Measurements from ENCODE around the gene OXCT1.
"Not testable (repeated sequence)": the region's sequence is repeated elsewhere in the genome, so short reads cannot be mapped to it uniquely, and the experiment has no call there.

The OXCT1 gene

GRCh38 chr5:41821051-41821450, 49.2 kb downstream of the OXCT1 start:
- DNase-seq, result no peak

DNA sequence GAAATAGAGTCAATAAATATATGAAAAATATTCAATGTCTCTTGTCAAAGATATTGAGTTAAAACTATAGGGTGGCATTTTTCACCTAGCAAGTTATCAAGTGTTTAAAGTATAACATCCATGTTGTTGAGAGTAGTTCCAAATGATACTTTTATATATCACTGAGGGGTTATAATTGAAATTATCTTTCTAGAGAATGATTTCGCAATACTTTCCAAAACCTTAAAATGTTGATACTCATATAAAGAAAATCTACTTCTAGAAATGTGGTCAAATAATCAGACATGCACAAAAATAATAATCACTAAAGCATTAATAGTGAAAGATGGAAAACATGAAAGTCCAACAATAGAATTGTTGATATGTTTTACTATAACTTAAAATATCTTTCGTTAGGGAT, 50.1 kb downstream of the OXCT1 start:
- DNase-seq, result no peak

- DNase-seq, result no peak
Measured at GRCh38 chr5:41817625-41818301, 52.5 kb downstream of the OXCT1 start.

- DNase-seq, result no peak
Measured at GRCh38 chr5:41815663-41816229, 54.5 kb downstream of the OXCT1 start.

- DNase-seq, result no peak
Measured at GRCh38 chr5:41815261-41815660, 55.0 kb downstream of the OXCT1 start.

DNA sequence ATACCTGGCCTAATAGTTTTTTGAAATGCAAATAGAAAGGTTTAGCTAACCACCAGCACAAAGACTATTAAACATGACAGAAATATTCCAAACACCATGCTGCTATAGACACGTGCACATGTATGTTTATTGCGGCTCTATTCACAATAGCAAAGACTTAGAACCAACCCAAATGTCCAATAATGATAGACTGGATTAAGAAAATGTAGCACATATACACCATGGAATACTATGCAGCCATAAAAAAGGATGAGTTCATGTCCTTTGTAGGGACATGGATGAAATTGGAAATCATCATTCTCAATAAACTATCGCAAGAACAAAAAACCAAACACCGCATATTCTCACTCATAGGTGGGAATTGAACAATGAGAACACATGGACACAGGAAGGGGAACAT, 55.9 kb downstream of the OXCT1 start:
- not testable (repeated sequence) for DNase-seq

DNA sequence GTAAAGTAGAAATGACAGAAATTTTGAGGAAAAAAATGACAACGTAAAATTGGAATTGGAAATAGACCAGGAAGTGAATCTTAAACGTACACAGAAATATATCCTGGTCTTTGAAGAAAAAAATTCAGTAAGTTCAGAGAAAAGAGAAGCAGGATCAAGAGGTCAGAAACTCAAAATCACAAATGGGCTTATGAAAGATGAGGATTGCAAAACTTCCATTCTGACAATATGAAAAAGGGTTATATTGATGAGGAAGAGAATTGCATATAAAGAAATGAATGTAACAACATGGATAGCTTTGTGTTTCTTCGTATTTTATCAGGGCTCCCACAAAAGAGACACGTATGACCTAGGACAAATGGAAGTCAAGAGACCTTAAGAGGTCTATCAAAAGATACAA, 58.1 kb downstream of the OXCT1 start:
- DNase-seq, result no peak

DNA sequence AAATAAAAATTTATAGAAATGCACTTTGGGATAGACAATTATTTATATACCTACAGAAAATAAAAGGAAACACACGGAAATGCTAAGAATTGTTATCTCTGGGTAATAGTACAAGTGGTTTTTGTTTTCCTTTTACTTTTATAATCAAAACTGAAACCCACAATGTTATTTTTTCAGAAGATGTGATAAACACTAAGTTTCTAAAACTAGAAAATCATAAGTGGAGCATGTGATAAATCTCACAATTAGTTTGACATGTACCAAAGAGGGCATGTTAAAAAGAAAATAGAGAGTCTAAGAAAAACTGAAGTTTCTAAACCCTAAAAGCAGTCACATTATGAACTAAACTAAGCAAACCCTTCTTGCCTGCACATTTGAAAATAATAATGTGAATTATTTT, 61.1 kb downstream of the OXCT1 start:
- DNase-seq, result no peak

- no peak for DNase-seq
Measured at GRCh38 chr5:41808294-41808693, 61.9 kb downstream of the OXCT1 start.

DNA sequence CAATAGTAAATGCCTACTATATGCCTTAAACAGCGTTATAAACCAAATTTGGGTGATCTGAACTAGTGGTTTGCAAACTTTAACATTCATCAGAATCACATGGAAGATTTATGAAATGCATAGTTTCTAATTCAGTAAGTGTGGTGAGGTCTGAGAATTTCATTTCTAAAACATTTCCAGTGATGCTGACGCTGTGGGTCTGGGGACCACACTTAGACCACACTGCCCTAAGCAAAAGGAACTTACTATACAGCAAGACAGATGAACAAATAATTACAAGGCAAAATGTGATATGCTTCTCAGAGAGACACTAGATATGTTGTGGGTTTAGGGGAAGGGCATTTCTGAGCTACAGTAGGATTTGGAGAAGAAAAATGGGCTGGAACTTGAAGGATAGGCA, 72.6 kb downstream of the OXCT1 start:
- DNase-seq, result no peak

DNA sequence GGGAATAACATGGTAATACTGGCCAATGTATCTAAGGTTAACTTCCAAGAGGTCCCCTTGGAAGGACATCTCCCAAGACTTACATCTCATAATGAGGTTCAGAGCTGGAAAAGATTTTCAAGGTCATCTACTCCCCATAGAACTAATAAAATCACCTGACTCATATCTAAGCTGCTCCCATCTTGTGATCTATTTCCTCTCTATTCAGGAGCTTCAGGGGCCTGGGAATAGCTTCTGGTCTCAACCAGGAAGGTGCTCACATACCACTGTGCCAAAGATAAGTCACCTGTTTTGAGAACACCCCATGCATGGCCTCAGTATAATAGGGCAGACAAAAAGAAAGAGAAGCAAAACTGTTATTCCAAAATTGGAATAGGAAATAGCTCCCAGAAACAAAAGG, 74.2 kb downstream of the OXCT1 start:
- DNase-seq, result no peak

DNA sequence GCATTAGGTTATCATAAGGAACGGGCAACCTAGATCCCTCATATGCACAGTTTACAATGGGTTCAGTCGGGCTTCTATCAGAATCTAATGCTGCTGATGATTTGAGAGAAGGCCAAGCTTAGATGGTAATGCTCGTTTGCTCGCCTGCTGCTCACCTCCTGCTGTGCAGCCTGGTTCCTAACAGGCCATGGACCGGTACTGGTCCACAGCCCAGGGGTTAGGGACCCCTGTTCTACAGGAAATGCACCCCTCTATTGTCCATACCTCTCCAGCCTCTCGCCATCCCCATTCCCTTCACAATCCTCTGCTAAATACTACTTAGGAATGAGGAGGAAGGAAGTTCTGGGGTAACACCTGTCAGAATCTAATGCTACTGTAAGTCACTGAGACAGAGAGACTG, 75.1 kb downstream of the OXCT1 start:
- no peak for DNase-seq

GRCh38 chr5:41794471-41794870, 75.8 kb downstream of the OXCT1 start:
- no peak for DNase-seq

GRCh38 chr5:41793141-41793770, 77.0 kb downstream of the OXCT1 start:
- DNase-seq, result no peak

DNA sequence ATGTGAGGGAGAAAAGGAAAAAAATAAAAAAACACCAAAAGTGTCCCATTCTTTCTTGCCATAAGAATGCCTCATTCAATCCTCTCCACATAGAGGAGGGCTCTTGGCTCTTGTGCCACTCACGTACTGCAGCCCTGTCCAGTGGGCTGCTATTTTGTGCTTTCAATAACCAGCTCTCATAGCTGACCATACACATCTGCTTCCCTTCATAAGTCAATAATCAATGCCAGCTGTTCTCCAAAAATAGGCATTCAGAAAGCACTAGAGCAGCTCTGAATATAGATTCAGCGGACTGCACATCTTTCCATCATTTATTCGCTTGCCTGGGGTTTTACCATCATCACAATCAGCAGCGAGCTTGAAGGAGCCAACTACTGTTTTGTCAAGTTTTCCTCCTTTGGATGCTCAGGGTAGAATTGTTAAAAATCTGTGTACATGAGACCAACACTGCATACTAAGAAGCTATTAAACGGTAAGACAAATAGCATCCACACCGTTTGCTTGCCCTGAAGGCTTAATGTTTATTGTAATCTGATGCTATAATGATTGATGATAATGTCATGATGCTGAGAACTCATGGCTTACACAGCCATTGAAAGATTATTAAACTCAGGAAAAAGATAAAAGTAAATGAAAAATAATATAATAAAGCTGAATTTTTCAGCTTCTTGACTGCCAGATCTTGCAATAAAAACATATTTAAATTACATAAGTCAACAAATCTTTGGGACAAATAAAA, 80.0 kb downstream of the OXCT1 start:
- no peak for DNase-seq

DNA sequence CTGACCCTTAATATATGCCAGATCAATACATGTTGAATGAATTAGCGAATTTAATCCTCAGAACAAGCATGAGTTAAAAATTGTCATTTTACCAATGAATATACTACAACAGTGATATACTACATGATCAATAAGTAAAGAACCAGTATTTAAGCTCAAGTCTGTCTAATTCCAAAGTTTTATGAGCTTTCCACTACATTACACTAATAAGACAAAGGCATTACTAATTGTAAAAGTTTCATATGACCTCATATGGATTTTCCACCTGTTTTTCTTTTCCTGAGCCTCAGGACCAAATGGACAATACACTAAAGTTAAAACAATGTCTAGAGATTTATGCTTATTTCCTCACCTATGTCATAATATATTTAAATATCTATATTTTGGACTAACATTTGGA, 80.8 kb downstream of the OXCT1 start:
- DNase-seq, result no peak

DNA sequence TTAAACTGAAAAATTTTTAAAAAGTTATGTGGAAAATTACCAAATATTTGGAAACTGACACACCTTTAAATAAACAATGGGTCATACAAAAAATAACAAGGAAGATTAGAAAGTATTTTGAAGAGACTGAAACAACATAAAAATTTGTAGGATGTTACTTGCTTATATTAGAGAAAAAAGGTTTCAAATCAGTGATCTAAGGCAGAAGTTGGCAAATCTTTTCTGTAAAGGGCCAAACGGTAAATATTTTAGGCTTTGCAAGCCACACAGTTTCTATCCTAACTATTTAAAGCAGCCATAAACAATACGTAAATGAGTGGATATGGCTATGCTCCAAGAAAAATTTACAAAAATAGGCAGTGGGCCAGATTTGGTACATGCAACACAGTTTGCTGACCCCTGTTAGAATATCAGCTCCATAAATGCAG, 81.3 kb downstream of the OXCT1 start:
- DNase-seq, result no peak

- DNase-seq, result no peak
Measured at GRCh38 chr5:41787265-41787664, 83.0 kb downstream of the OXCT1 start.

DNA sequence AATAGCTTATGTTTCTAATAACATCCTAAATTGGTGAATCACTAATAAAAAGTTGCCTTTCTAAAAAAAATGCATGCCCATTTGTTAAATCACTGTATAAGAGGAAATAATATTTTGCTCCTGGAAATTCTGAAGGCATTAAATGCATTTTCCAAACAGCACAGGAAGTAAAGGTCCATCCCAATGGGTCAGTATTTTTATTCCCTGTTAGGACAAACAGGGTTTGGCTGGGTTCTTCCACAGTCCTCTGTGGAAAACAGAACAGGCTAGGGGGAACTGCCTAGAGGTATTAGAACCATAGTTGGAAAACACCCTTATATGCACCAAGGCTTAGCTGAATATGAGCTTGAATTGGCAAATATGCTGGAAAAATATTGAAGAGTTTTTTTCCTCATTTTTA, 85.2 kb downstream of the OXCT1 start:
- no peak for DNase-seq

DNA sequence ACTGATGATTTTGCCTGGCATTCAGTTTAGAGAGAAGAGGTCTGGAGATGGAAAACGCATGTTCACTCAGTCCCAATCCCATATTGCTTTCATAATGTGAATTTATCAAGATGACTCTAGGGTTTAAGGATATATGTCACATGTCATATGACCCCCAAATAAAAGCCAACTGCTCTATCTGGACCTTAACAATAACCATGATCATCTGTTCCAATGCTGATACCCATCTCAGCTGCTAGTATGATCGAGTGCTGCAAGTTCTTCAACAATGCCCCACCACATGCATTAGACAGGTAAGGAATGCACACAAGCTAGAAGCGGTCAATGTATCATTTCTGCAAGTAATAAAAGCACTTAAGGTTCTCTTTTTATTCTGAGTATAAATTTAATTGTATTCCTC, 91.8 kb downstream of the OXCT1 start:
- DNase-seq, result no peak

- DNase-seq, result no peak
Measured at GRCh38 chr5:41776435-41776834, 93.8 kb downstream of the OXCT1 start.

DNA sequence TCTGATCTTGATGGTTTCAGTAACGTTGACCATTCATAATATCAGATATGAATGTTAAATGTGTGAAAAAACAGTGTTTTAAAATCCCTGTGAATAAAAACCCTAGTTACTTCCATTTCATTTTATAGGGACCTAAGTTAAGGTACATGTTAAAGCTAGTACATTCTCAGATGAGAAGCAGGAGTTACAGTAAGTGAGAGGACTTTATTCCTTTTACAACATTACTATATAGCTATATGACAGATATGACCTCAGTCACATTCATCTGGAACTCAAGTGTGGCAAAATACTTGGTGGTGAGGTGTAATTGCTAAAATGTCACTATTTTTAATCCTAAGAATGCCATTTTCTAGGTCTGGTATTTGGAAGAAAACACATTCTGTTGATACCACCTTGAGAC, 96.4 kb downstream of the OXCT1 start:
- DNase-seq, result no peak

DNA sequence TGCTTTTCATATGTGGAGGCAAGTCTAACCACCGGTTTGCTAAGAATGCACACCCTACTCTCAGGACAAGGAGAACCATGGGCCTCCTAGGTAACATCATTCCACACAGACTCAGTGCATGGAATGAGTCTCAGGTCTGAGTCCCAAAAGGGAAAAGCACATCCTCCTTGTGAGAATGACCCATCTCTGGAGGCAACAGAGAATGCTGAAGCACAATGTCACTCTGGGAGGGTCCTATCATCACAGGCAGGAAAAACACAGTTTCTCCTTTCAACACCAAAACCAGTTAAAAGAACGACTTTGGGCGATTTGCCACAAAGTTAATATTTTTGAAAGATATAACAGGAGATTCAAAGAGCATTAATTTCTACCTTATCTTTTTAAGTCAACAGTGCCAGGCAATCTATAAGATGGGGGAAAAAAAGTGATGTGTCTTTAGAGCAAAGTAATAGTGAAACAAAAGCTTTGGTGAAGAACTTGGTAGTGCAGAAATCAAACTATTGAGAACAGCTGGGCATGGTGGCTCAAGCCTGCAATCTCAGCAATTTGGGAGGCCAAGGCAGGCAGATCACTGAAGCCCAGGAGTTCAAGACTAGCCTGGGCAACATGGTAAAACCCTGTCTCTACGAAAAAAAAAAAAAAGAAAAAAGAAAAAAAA, 97.3 kb downstream of the OXCT1 start:
- DNase-seq, result no peak

All from NCI-H510A treated with DMSO at 0.1 percent for 48 hours (cell line).